NCI-H2107 treated with DMSO at 0.1 percent for 48 hours (cell line): ENCODE results near the gene GGA2.
"Not testable (repeated sequence)": the region's sequence is repeated elsewhere in the genome, so short reads cannot be mapped to it uniquely, and the experiment has no call there.

Experiments used
- DNase-seq: peaks from one replicate; lab custom pipeline; 2025; ENCODE audit not compliant: unreplicated experiment; lab: John Stamatoyannopoulos, UW

Gene GGA2

DNA sequence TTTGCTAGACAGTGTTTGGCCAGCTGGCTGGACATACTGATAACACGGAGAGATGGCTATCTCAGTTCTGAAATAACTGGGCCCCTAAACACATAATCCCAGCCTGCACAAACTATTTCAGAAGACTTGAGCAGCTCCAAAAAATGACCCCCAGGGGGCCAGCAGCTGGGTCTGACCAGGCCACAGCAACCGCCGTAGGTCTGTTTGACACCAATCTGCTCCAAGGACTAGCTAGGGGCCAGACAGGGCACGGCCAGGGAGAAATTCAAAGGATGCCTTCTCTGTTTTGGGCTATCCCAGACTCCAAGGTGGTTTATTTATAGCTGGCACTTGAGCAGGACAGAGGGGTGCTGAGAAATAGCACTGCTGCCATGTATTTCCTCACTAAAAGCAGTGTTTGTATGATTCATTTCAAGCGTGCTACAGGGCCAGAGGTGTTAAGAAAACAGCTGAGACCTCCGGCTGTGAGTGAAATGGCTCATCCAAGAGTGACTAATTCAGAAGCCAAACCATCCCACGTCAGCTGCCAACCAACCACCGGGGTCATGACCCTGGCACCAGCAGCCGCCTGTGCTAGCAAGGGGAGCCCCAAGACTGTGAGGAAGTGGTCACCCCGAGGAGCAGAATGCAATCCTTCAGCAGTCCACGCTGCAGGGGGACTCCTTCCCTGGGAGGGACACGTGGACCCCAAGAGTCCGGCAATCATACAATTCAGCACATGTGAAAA, 5.7 kb downstream of the GGA2 start:
- peak; percentile 11 for DNase-seq

DNA sequence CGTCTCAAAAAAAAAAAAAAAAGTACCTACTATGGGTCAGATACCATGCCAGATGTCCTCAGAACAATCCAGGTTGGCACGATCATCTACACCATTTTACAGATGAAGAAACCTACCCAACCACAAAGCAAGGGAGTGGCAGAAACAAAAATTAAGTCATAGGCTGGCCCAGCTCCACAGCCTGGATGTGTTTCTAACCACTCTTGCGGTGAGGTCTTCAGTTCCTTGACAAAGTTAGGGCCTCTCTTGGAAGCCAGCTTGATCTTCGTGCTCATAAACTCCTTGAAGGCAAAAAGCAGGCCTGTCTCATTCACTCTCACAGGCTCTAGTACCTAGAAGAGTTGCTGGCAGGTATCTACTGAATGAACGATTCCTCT, 6.2 kb downstream of the GGA2 start:
- DNase-seq, result no peak

DNA sequence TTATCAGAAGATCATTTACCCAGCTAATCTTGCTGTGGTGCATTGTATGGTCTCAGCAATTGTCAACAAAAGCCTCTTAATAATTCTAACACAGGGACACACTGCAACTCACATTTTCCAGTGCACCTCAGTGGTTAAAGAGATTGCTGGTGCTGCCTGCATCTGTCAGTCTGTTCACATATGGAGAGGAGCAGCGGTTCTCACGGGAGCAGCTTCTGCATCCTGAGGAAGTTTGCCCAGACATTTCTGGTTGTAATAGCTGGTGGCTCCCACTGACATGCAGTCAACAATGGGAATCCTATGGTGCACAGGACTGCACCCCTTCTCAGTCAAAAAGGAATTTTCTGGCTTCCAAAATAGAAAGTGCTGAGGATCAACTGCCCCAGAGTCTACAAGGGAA, 7.8 kb downstream of the GGA2 start:
- DNase-seq, result no peak

DNA sequence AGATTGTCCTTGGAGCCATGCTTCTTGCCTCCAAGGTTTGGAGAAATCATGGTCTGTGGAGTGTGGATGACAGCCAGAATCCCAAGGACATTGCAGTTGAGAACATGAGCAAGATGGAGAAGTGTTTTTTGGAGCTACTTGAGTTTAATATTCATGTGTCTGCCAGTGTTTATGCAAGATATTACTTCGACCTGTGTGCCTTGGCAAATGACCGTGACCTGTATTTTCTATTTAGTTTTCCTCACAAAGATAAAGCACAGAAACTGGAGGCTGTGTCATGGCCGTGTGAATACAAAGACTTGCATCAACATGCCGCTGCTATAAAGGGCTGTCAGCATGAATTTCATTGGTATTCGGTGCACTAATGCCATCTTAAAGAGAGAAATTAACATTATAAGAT, 9.0 kb downstream of the GGA2 start:
- no peak for DNase-seq

DNA sequence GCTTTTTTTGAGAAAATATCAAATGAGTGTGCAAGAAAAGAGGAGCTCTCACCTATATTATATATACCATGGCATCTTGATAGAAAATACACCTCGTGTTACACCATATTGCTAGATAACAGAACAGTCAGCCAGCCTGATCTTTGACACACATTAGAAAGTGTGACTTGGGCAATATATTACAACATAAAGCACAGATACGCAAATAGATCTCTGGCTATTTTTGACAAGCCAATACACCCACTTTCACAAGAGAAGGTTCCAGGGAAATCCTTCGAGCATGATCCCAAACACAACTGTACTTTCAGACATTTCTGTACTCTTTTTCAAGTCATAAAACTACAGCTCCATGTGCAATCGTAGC, 9.4 kb downstream of the GGA2 start:
- no peak for DNase-seq

DNA sequence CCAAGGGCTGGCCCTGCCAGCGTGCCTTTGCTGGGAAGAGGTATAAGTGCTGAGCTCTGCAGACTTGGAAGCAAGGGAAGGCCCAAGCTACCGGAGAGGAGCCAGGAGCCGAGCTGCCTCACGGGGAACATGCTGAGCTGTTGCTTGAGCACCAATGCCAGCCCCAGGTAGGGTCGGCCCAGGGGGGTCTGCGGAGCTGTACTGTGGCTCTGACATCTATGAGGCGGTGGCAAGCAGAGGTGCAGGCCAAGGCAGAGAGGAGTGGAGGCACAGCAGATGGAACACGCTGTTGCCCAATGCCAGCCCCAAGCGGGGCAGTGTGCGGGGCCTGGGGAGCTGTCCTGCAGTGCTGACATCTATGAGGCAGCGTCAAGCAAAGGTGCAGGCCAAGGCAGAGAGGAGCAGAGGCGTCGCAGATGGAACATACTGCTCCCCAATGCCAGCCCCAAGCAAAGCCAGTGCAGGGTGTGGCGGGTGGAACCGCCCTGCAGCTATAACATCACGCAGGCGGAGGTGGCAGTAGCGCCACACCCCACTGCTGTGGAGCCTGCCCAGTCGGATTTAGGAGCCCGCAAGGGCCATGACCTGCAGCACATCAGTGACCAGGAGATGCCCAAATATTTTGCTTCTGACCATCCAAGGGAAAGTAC, 10.0 kb downstream of the GGA2 start:
- no peak for DNase-seq

DNA sequence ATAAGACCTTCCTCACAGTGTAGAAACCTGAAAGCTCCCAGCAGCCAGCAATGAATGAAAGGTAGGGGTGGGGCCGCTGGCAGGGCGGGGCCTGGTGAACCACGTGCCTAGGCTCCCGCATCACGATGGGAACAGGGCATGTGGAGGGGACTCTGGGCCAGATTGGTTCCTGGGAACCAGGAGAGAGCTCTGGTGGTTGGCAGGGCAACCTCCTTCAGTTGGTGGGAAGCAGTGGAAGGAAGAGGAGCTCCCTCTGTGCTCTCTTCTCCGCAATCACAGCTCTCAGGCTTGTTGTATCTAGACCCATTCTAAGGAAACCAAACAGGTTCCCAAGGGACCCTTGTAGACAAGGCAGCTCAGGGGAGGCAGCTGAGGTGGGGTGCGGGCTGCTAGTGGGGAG, 10.5 kb downstream of the GGA2 start:
- DNase-seq, result no peak

DNA sequence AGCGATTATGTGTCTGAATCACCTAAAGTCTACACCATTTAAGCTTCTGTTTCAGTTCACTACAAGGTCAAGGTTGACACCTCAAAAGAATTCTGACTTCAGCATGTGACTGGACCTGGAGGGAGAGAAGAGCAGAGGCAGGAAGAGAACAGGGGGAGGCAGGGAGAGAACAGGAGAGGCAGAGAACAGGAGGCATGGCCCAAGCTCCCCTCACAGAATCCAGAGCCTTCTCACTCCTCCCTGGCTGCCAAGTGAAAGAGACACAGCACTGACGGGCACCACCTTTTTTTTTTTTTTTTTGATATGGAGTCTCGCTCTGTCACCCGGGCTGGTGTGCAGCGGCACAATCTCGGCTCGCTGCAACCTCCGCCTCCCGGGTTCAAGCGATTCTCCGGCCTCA, 11.4 kb downstream of the GGA2 start:
- no peak for DNase-seq

DNA sequence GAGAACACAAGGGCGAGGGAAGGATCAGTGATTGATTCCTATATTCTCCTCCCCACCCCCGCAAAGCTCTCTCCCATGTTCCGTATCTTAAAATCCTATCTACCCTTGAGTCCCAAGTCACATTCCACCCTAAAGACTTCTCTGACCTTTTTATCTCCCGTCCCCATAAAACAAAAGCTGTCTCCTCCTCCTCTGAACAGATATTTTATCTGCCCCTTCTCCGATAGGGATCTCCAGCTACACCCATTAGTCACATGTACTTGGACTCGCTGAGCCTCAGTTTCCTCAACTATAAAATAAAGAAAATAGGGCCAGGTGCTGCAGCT, 12.8 kb downstream of the GGA2 start:
- DNase-seq, result no peak

DNA sequence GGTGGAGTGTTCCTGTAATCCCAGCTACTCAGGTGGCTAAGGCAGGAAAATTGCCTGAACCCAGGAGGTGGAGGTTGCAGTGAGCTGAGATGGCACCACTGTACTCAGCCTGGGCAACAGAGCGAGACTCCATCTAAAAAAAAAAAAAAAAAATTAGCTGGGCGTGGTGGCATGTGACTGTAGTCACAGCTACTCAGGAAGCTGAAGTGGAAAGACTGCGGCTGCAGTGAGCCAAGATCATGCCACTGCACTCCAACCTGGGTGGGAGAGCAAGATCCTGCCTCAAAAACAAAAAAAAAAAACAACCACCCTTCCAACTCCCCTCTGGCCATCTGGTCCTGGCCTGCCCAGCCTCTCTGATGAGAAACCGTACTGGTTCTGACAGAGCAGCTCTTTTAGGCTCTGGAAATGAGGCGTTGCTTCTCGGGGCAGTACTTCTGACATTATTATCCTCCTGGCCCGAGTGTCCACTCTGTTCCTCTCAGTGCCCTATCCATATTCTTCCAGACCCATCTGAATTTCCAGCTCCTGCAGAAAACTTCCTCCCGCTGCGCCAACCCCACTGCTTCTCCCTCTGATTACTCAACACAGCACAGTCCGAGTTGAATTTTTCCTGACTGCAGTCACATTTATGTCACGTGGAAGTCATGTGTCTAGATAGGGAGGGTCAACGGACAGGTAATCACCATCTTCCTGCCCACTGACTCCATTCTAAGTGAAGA, 13.3 kb downstream of the GGA2 start:
- DNase-seq, result no peak

DNA sequence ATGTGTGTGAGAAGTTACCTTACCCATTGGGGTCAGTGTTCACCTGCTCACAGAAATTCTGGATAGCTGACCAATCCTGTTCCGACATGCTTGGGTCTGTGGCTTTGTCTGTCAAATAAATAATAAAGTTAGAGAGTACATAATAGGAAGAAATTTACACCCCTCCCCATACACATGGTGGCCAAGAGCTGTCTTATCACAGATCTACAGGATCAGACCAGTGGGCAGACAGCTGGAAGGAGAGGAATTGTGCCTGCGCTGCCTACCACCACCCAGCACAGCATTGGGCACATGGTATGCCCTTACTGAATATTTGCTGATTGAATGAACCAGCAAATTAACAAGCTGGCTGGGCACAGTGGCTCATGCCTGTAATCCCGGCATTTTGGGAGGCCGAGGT, 14.6 kb downstream of the GGA2 start:
- no peak for DNase-seq

DNA sequence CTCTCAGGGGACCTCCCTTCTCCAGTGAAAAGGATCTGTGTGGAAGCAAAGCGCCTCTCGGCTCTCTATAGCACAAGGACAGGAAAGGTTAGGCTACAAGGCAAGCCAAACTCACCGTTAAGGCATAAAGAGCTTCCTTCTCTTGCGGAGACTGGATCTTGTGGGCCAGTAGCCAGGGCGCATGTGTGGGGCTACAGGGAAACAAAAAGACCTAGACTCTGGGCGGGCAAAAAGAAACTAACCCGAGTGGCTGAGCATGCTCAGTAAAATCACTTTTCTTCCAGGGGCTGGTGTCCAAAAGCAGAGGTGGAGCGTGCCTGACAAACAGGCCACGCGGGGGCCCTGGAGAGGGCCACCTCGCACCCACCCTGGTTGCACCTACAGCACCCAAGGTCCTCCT, 16.1 kb downstream of the GGA2 start:
- no peak for DNase-seq

DNA sequence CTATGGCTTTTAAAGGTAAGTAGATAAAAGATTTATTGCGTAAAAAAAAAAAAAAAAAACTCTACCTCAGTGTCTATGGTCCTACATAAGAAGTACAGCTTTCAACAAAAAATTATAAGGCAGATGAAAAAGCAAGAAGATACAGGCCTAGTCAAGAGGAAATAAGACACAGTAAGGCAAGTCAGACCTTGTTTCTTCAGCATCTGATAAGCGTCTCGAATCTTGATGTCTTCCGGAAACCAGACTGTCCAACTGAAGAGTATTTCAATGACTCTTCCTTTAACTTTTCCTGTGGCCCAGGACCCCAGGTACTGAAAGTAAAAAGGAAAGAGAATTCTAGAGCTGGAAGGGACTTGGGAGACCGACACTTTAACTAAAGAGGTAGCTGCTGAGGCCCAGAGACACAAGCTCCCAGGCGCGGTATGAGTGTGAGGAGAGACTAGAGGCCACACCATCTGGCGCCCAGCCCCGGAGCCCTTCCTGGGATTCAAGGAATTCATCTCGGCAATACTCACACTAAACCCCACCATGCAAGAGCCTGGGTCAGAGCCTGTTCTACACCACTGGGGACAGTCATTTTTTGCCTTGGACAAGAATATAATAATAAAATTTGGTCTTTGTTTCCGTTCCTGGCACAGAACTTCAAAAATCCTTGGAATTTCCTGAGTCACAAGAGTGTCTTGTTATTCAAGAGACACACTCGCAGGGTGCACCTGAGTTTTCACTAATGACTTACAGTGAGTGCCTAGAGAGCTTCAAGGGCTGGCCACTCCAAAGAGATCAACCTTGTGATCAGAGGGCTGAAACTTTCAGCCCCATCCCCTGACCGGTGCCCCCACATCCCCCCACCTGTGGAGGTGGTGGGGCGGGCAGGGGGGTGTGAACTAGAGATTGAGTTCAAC, 18.6 kb downstream of the GGA2 start:
- no peak for DNase-seq

DNA sequence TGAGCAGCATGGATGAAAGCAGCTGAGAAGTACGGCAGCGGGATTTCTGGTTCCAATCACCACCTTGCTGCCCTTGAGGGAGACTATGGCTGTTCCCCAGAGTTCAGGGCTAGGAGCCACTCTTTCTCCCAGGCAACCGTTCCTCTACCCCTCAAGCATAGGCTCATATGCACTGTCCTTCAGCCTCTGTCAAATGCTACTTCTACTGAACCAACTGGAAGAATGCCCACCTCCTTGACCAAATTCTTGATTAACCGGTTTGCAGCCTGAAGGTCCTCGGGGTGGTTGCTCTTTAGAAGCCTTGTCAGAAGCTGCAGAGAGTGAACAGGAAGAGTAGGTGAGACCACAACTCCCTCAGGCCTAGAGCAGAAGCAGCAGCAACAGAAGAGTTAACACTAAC, 23.8 kb downstream of the GGA2 start:
- no peak for DNase-seq

DNA sequence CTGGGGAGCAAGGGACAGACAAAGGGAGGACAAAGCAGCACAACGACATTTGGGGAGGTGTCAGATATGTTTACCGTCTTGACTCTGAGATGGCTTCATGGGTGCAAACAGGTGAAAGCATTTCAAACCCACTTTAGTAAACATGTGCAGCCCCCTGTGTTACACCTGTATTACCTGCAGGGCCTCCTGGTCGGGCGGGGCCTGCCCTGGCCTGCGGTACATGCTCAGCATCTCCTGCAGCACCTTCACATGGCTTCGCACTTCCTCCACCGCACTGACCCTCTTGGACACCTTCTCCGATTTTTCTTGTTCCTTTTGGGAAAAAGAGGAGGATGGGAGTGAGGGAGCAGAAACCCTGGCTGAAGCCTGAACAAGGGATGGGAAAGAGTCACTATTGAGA, 24.5 kb downstream of the GGA2 start:
- no peak for DNase-seq

DNA sequence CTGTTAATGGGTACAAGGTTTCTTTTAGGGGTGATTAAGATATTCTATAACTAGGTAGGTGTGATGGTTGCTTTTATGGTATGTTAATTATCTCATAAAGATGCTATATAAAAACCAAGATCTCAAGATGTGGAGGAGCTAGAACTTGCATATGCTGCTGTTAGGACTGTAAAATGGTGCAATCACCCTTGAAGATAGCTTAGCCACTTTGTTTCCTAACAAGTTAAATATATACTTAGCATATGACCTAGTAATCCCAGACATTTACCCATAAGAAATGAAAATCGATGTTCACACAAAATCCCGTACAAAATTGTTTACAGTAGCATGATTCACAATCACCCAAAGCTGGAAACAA, 25.1 kb downstream of the GGA2 start:
- DNase-seq, result no peak

DNA sequence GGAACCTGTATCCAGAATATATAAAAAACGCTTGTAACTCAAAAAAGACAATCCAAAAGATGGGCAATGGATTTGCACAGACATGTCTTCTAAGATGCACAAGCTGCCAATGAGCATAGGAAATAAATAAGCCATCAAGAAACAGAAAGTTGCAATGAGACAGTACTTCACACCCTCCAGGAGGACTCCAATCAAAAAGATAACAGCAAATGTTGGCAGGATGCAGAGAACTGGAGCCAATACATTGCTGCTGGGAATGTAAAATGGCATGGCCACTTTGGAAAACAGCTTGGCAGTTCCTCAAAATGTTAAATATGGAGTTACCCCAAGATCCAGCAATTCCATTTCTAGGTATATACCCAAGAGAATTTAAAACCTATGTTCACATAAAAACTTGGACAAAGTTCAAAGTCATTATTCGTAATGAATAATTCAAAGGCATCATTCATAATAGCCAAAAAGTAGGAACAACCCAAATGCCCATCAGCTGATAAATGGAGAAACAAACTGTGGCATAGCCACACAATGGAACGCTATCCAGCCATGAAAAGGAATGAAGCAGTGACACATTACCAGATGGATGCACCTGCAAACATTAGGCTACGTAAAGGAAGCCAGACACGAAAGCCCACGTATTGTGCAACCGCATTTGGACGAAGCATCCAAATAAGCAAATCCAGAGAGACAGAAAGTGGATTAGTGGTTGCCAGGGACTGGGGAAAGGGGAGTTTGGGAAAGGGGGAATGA, 25.6 kb downstream of the GGA2 start:
- DNase-seq, result no peak

DNA sequence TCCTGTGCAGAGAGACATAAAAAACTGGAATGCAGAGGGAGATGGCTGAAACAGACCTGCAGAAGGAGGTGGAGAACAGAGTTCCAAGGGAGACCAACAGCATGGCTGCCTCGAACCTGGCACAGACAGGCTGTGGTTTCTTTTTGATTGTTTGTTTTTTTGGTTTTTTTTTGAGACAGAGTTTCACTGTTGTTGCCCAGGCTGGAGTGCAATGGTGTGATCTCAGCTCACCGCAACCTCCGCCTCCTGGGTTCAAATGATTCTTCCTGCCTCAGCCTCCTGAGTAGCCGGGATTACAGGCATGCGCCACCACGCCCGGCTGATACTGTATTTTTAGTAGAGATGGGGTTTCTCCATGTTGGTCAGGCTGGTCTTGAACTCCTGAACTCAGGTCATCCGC, 26.8 kb downstream of the GGA2 start:
- DNase-seq, result not testable (repeated sequence)

DNA sequence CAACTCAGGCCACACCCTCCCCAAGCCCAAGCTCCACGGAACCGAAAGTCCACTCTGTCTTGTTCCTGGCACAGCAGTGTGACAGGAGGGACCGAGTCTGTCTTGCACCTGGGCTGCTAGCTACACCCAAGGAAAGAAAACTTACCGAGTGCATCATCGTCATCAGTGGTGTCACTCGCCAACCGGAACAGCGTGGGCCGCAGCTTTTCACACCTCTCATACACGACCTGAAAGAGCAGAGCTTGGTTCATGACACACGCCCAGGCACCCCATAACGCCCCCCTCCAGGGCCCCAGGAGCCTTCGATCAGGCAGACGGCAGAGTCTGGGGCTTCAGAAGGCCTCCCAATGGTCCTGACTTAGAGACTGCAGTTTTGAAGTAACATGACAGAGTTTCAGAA, 27.5 kb downstream of the GGA2 start:
- DNase-seq, result no peak

DNA sequence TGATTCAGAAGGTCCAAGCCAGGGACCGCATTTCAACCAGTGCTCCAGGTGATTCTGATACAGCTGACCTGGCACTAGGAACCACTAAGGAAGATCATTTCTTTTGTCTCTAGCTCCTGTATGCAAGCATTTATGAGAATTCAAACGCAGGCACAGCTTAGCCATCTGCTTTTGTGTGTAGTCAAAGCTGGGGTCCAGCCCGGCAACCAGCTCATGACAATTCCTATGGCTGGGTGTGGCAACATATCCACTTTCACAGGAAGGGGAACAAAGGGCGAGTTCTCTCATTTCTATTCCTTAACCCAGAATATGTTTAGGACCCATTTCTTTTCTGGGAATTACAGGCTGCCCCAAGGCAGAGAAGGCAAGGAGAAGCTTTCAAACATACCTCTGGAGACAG, 30.0 kb downstream of the GGA2 start:
- DNase-seq, result no peak

DNA sequence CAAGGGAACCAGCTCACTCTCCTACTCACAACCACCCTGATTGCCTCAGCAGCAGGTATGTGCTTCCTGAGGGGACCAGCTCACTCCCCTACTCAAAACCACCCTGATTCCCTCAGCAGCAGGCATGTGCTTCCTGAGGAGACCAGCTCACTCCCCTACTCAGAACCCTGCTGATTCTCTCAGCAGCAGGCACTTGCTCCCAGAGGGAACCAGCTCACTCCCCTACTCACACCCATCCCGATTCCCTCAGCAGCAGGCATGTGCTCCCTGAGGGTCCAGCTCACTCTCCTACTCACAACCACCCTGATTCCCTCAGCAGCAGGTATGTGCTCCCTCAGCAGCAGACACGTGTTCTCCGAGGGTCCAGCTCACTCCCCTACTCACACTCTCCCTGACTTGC, 31.2 kb downstream of the GGA2 start:
- DNase-seq, result no peak
